HG03045 (cell line): ENCODE measurements around the gene FOXD3.

ENCODE experiments used
- ATAC-seq: cut with Tn5 transposase; IDR thresholded peaks from one replicate; pipeline ENCODE4 v1.9.1; 2021; ENCODE audit warnings: mild to moderate bottlenecking, moderate library complexity; ENCODE audit not compliant: unreplicated experiment

FOXD3 gene

GRCh38 chr1:63320022-63320721, 2.2 kb upstream of the FOXD3 start:
- no peak for ATAC-seq

- ATAC-seq: no peak
Observed at GRCh38 chr1:63321066-63321784, 1.1 kb upstream of the FOXD3 start.

DNA sequence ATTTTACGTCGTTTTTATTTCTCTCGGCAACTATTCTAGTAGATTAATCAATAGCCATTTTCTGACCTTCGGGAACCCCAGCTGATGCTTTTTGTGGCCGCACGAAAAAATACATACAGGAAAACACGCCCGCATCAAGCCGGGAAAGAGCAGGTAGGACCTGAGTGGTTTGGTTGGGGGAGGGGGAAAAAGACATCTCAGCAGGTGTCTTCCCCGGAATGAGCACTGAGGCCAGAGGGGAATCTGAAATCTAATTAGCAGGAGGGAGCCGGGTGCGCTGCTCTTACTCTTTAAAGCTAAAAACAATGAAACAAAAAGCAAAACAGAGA, 618 bp upstream of the FOXD3 start:
- ATAC-seq: no peak

DNA sequence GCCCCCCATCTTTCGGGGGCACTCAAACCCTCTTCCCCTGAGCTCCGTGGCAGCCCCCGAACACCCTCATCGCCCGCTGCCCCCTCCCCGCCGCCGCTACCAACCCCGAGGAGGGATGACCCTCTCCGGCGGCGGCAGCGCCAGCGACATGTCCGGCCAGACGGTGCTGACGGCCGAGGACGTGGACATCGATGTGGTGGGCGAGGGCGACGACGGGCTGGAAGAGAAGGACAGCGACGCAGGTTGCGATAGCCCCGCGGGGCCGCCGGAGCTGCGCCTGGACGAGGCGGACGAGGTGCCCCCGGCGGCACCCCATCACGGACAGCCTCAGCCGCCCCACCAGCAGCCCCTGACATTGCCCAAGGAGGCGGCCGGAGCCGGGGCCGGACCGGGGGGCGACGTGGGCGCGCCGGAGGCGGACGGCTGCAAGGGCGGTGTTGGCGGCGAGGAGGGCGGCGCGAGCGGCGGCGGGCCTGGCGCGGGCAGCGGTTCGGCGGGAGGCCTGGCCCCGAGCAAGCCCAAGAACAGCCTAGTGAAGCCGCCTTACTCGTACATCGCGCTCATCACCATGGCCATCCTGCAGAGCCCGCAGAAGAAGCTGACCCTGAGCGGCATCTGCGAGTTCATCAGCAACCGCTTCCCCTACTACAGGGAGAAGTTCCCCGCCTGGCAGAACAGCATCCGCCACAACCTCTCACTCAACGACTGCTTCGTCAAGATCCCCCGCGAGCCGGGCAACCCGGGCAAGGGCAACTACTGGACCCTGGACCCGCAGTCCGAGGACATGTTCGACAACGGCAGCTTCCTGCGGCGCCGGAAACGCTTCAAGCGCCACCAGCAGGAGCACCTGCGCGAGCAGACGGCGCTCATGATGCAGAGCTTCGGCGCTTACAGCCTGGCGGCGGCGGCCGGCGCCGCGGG, 837 bp downstream of the FOXD3 start:
- no peak for ATAC-seq

- no peak for ATAC-seq
Observed at GRCh38 chr1:63323865-63324778, 1.8 kb downstream of the FOXD3 start.

GRCh38 chr1:63324779-63325119, 2.4 kb downstream of the FOXD3 start:
- no peak for ATAC-seq

DNA sequence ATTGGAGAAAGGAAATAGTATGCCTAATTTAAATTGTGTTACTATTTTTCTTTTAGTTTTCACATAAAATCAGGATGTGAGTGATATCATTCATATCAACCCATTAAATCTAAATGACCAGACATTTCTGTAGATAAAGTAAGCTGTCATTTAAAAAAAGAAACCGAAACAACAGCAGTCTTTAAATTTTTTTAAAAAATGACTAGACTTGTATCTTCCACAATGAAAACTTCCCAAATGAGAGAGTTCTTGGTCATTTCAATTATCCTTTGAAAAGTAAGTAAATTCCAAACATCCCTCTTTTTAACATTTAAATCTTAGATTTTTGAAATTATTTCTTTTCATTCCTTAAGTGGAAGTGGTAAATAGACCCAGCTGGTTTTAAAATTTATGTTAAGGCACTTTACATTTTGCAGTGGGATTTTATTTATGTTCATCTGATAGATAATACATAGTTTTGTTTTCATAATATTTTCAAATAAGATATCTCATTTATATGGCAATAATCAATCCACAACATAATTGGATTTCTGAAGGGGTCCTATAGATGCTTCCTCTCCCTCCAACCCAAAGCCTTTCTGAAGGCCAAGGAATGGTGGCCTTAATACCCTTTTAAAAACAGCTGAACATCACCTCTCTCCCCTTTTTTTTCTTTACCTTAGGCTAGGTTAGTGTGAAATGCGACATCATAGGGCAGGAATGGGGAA, 3.1 kb downstream of the FOXD3 start:
- ATAC-seq: no peak

DNA sequence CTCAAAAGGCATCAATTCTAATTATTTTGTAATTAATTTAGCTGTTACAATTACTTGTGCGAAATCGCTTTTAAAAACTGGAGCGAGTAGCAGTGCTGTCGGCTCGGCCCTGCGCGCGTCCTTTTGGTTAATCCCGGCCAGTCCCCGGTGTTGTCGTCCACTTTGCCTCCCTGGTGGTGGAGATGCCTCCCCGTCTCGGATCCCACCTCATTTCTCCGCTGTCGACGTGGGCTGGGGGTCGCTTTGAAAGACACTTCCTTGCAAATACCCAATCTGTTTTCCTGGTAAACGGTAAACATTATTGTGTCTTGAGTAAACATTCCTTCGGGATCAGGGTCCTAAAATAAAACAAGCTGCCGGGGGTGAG, 3.7 kb downstream of the FOXD3 start:
- ATAC-seq: no peak

DNA sequence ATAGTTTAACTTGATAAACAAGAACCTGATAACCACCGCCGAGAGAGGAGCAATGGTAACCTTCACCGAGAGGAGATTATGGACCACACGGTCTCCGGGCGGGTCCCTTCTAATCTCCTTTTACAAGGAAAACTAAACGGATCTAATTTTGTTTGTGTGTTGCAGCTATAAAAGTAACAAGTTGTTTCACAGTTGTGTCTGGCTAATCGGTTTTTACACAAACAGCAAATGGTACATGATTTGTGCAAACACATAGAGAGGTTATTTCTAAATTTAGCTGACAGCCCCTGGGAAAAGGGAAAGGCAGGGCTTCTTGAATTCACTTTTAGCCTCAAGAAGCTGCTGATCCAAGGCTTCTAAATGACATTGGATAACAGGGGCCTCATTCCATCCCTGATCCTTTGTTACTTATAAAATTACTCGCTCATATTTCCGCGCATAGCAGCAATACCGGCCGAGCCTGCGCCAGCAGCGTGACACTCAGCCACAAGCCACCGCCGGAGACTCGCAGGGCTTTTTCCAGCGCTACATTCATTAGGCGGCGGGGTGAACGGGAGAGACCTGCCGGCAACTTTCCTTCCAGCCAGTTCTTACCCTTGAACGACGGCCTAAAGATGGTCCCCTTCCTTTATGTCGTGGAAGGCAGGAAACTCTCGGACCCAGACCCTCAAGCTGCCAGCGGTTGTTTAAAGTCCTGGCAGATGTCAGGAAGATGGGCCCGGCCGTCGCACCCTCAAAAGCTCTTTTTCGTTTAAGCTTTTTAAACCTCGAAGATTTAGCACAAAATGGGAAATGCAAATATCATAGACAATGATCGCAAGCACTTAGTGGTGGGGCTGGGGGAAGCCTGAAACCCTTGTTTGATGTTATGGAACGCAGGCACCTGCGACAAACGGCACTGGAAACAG, 4.4 kb downstream of the FOXD3 start:
- no peak for ATAC-seq

DNA sequence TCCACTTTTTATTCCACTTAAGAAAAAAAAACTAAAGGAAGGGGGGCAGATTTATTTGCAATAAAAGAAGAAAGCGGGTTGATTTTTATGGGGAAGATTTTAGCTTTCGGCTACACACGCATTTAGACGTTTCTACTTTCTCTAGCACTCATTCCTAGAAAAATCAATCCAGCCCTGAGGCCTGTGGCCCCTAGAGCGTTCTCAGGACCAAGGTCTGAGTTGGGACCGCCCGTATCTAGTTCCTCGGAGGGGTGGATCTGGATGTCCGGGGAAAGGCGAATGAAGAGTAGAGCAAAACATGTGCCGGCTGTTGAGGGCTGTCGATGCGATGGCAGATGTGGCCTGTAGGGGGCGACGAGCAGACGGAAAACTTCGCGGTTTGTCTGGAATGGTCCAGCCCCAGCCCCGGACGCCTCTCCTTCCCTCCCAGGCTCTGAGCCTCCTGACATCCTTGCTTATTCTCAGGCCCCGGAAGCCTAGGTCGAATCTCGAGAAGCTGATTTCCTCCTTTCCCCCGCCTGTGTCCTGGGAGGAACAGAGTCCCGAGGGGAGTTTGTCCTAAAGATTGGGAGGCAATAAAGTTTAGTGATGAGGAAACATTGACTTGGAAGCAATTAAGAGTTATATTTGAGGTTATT, 5.2 kb downstream of the FOXD3 start:
- no peak for ATAC-seq

DNA sequence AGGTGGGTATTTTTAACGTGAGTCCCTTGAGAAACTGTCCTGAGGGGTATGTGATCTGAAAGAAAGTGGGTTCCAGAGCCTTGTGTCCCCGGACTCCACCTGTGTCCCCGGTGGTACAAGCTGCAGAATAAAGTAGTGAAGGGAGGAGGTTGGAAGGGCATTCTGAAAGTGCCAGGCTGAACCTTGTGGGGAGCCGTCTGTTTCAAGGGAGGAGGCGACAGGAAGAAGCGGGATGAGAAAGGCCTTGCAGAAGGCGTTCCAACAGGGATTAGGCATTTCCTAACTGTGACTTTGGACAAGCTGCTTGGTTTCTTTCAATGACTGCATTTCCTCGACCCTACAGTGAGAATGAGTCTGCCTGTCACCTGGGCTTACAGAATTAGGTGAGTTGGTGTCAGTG, 5.8 kb downstream of the FOXD3 start:
- ATAC-seq: no peak

- no peak for ATAC-seq
Observed at GRCh38 chr1:63328781-63329180, 6.4 kb downstream of the FOXD3 start.

- ATAC-seq: no peak
Observed at GRCh38 chr1:63329621-63330330, 7.4 kb downstream of the FOXD3 start.

- no peak for ATAC-seq
Observed at GRCh38 chr1:63330331-63330916, 8.1 kb downstream of the FOXD3 start.

GRCh38 chr1:63342402-63342801, 20.0 kb downstream of the FOXD3 start:
- no peak for ATAC-seq

- no peak for ATAC-seq
Observed at GRCh38 chr1:63343922-63344321, 21.6 kb downstream of the FOXD3 start.

GRCh38 chr1:63350320-63350719, 28.0 kb downstream of the FOXD3 start:
- ATAC-seq: no peak

GRCh38 chr1:63352736-63353135, 30.4 kb downstream of the FOXD3 start:
- no peak for ATAC-seq
